GF-D8 (cell line): Measurements from ENCODE around the gene KLF8.
"Not testable (repeated sequence)": the region's sequence is repeated elsewhere in the genome, so short reads cannot be mapped to it uniquely, and the experiment has no call there.

Experiments
- DNase-seq: peaks from one replicate; lab custom pipeline; 2025; lab: John Stamatoyannopoulos, UW

The KLF8 gene

GRCh38 chrX:56232221-56233082, at the start of gene KLF8:
Gene KLF8 (plus strand): TSS chrX:56232356. CDS start chrX:56233335, 979 bp downstream.
- no peak for DNase-seq

- not testable (repeated sequence) for DNase-seq
Measured at GRCh38 chrX:56206945-56207344, 25.2 kb upstream of the KLF8 start.

- no peak for DNase-seq
Measured at GRCh38 chrX:56211701-56212100, 20.5 kb upstream of the KLF8 start.

GRCh38 chrX:56216332-56216731, 15.8 kb upstream of the KLF8 start:
- DNase-seq = no peak

GRCh38 chrX:56219700-56220099, 12.5 kb upstream of the KLF8 start:
- no peak for DNase-seq

- no peak for DNase-seq
Measured at GRCh38 chrX:56221101-56221500, 11.1 kb upstream of the KLF8 start.

- no peak for DNase-seq
Measured at GRCh38 chrX:56222473-56223000, 9.6 kb upstream of the KLF8 start.

GRCh38 chrX:56226980-56227379, 5.2 kb upstream of the KLF8 start:
- DNase-seq = no peak

GRCh38 chrX:56228914-56229313, 3.2 kb upstream of the KLF8 start:
- no peak for DNase-seq

GRCh38 chrX:56231537-56232090, 542 bp upstream of the KLF8 start:
- DNase-seq = no peak

- no peak for DNase-seq
Measured at GRCh38 chrX:56233100-56233499, 944 bp downstream of the KLF8 start.

- DNase-seq = no peak
Measured at GRCh38 chrX:56233682-56234081, 1.5 kb downstream of the KLF8 start.

GRCh38 chrX:56248492-56248891, 16.3 kb downstream of the KLF8 start:
- no peak for DNase-seq

GRCh38 chrX:56253832-56254703, 21.9 kb downstream of the KLF8 start:
- DNase-seq = no peak

GRCh38 chrX:56268888-56269287, 36.7 kb downstream of the KLF8 start:
- no peak for DNase-seq

GRCh38 chrX:56278692-56279091, 46.5 kb downstream of the KLF8 start:
- DNase-seq = no peak

- DNase-seq = no peak
Measured at GRCh38 chrX:56279863-56280262, 47.7 kb downstream of the KLF8 start.

- no peak for DNase-seq
Measured at GRCh38 chrX:56281789-56282188, 49.6 kb downstream of the KLF8 start.

GRCh38 chrX:56284269-56284668, 52.1 kb downstream of the KLF8 start:
- DNase-seq = no peak

- no peak for DNase-seq
Measured at GRCh38 chrX:56288608-56289007, 56.5 kb downstream of the KLF8 start.

- no peak for DNase-seq
Measured at GRCh38 chrX:56289449-56289848, 57.3 kb downstream of the KLF8 start.

GRCh38 chrX:56308726-56309125, 76.6 kb downstream of the KLF8 start:
- DNase-seq = no peak
